Parathyroid adenoma (tissue), 2 donors: ENCODE data around the gene ISLR.

Experiments
- H2AFZ ChIP-seq: fragments of 300-600 bp; sonication (generic); one replicate; pipeline ENCODE4 v1.7.0; 2017; ENCODE audit warnings: antibody characterized with exemption, mild to moderate bottlenecking
- H3K27ac ChIP-seq: fragments of 300-600 bp; sonication (generic); one replicate; pipeline ENCODE4 v1.7.0; 2017
- H3K27me3 ChIP-seq: fragments of 300-600 bp; sonication (generic); one replicate; pipeline ENCODE4 v1.7.0; 2017; ENCODE audit warnings: low read length; ENCODE audit not compliant: control insufficient read depth, insufficient read depth
- H3K36me3 ChIP-seq: fragments of 300-600 bp; sonication (generic); one replicate; pipeline ENCODE4 v1.7.0; 2017; ENCODE audit warnings: low read length; ENCODE audit not compliant: control insufficient read depth, insufficient read depth
- H3K4me1 ChIP-seq: fragments of 300-600 bp; sonication (generic); one replicate; pipeline ENCODE4 v1.7.0; 2017; ENCODE audit warnings: control low read depth
- H3K4me2 ChIP-seq: fragments of 300-600 bp; sonication (generic); one replicate; pipeline ENCODE4 v1.7.0; 2017; ENCODE audit warnings: low read length
- H3K4me3 ChIP-seq: fragments of 300-600 bp; sonication (generic); one replicate; pipeline ENCODE4 v1.7.0; 2017; ENCODE audit warnings: low read depth, low read length
- H3K79me2 ChIP-seq: fragments of 300-600 bp; sonication (generic); one replicate; pipeline ENCODE4 v1.7.0; 2017; ENCODE audit warnings: control low read depth
- H3K9ac ChIP-seq: fragments of 300-600 bp; sonication (generic); one replicate; pipeline ENCODE4 v1.7.0; 2017; ENCODE audit warnings: mild to moderate bottlenecking
- H3K9me3 ChIP-seq: fragments of 300-600 bp; sonication (generic); one replicate; pipeline ENCODE4 v1.7.0; 2017; ENCODE audit warnings: low read length; ENCODE audit not compliant: control insufficient read depth
- TF ChIP-seq, protein P1 (sequence below): fragments of 300-600 bp; sonication (generic); IDR thresholded peaks from one replicate; pipeline ENCODE4 v1.7.0; 2017; ENCODE audit warnings: antibody characterized with exemption, mild to moderate bottlenecking
- donor health status: primary hyperparathyroidism.

The ISLR gene

GRCh38 chr15:74197176-74197965 lies 23.9 kb downstream of the ISLR start:
- H3K36me3 ChIP-seq: no peaks in the 10 kb centered on the region

DNA sequence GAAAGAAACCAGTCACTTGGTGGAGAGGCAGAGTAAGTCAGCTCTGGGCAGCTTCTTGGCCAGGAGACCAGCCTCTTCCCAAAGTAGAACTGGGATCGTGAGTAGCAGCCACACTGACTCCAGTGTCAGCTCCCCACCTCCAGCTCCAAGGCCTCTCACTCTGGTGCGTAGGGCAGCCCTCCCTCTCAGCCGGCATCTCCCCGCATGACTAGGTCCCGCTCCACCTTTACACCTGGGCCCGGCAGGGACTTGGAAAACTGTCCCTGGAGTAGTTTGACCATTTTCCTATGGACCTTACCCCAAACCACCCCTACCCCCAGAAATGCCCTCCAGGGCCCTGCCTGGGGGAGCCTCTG lies 25.8 kb downstream of the ISLR start:
- no peak overlapping the region for H3K9ac ChIP-seq
- H3K79me2 ChIP-seq: no peaks in the 10 kb centered on the region
- no peak overlapping the region for H3K27ac ChIP-seq
- H3K36me3 ChIP-seq: no peaks in the 10 kb centered on the region
- H2AFZ ChIP-seq: no peak overlapping the region
- no peak overlapping the region for H3K4me3 ChIP-seq
- H3K27me3 ChIP-seq: no peaks in the 10 kb centered on the region
- H3K9me3 ChIP-seq: no peaks in the 10 kb centered on the region
- H3K4me1 ChIP-seq: no peaks in the 10 kb centered on the region
- no peak overlapping the region for H3K4me2 ChIP-seq
- TF ChIP-seq, protein P1, sequence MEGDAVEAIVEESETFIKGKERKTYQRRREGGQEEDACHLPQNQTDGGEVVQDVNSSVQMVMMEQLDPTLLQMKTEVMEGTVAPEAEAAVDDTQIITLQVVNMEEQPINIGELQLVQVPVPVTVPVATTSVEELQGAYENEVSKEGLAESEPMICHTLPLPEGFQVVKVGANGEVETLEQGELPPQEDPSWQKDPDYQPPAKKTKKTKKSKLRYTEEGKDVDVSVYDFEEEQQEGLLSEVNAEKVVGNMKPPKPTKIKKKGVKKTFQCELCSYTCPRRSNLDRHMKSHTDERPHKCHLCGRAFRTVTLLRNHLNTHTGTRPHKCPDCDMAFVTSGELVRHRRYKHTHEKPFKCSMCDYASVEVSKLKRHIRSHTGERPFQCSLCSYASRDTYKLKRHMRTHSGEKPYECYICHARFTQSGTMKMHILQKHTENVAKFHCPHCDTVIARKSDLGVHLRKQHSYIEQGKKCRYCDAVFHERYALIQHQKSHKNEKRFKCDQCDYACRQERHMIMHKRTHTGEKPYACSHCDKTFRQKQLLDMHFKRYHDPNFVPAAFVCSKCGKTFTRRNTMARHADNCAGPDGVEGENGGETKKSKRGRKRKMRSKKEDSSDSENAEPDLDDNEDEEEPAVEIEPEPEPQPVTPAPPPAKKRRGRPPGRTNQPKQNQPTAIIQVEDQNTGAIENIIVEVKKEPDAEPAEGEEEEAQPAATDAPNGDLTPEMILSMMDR: no peak

More at GRCh38 chr15:74197176-74197965, 23.9 kb downstream of the ISLR start:
- no peak overlapping the region for H3K4me3 ChIP-seq
- no peaks in the 10 kb centered on the region for H3K79me2 ChIP-seq
- H3K9me3 ChIP-seq: no peaks in the 10 kb centered on the region
- no peak overlapping the region for H3K4me2 ChIP-seq
- no peak overlapping the region for H3K9ac ChIP-seq
- no peak overlapping the region for H2AFZ ChIP-seq
- TF ChIP-seq, protein P1: no peak
- no peak overlapping the region for H3K27ac ChIP-seq
- H3K4me1 ChIP-seq: no peaks in the 10 kb centered on the region
- no peaks in the 10 kb centered on the region for H3K27me3 ChIP-seq

DNA sequence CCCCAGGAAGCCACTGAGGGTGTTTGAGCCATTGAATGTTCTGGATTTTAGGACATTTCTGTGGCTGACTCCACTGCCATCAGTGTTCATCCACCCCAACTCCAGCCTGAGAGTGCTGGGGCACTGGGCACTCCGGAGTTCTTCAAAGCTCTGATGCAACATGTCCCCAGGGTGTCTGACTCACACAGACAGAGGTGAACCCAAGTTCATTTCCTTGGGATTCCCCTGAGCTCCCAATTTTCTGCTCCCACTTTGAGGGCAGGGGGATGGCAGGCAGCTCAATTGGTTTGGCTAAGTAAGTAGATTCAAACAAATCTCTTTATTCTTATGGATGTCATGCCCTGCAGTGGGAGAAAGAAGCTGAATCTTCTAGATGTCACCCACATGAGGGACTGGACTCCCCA lies 26.9 kb downstream of the ISLR start:
- Histone ChIP-seq H3K4me3 (no peak overlapping the region), H3K79me2 (no peaks in the 10 kb centered on the region), H3K9ac (no peak overlapping the region), H2AFZ (no peak overlapping the region), H3K27ac (no peak overlapping the region), H3K9me3 (no peaks in the 10 kb centered on the region), H3K4me2 (no peak overlapping the region), H3K27me3 (no peaks in the 10 kb centered on the region), H3K36me3 (no peaks in the 10 kb centered on the region), H3K4me1 (no peaks in the 10 kb centered on the region)
- TF ChIP-seq, protein P1: no peak

GRCh38 chr15:74200871-74201419 lies 27.4 kb downstream of the ISLR start:
- no peaks in the 10 kb centered on the region for H3K36me3 ChIP-seq
- no peaks in the 10 kb centered on the region for H3K27me3 ChIP-seq
- no peak overlapping the region for H3K4me2 ChIP-seq
- H3K4me3 ChIP-seq: no peak overlapping the region
- H3K27ac ChIP-seq: no peak overlapping the region
- TF ChIP-seq, protein P1: no peak
- H3K4me1 ChIP-seq: no peaks in the 10 kb centered on the region
- no peaks in the 10 kb centered on the region for H3K79me2 ChIP-seq
- H3K9ac ChIP-seq: no peak overlapping the region
- H2AFZ ChIP-seq: no peak overlapping the region
- H3K9me3 ChIP-seq: no peaks in the 10 kb centered on the region
